DND-41 (cell line): ENCODE results near the gene CDC25A.

ENCODE experiments used
- CTCF ChIP-seq: IDR thresholded peaks from 2 replicates; pipeline ENCODE4 v1.5.1; 2012; ENCODE audit warnings: borderline replicate concordance, low read length, moderate library complexity, mild to moderate bottlenecking; ENCODE audit not compliant: poor library complexity, severe bottlenecking; ENCODE audit errors: extremely low read depth
- EZH2 ChIP-seq: IDR thresholded peaks from 3 replicates; pipeline ENCODE4 v1.6.1; 2012; ENCODE audit warnings: borderline replicate concordance, low read depth, mild to moderate bottlenecking, moderate library complexity, low read length, inconsistent platforms; ENCODE audit not compliant: severe bottlenecking

GRCh38 chr3:48186631-48187300 lies 1.5 kb downstream of the CDC25A start:
- TF ChIP-seq CTCF (no peak), EZH2 (no peak)
